K562 (cell line): ENCODE data around the gene OTUD5. TPM values are rescaled to one million over a fixed set of nuclear protein-coding genes. Genes with fewer than 3 reads are reported as not detected.

Source experiments
- ARID3A ChIP-seq: IDR thresholded peaks from 2 replicates; pipeline ENCODE4 v1.6.1; 2012; ENCODE audit warnings: low read depth, low read length, improper control_type of control experiment, borderline replicate concordance
- CBFB ChIP-seq: sonication (generic); formaldehyde crosslinking; IDR thresholded peaks from 2 replicates; pipeline ENCODE4 v1.4.0; 2020; ENCODE audit warnings: mild to moderate bottlenecking, missing genetic modification reagents
- CREBBP ChIP-seq: IDR thresholded peaks from one replicate; pipeline ENCODE4 v1.6.1; 2012; ENCODE audit warnings: low read depth, mild to moderate bottlenecking, control low read depth, inconsistent platforms, low read length
- E4F1 ChIP-seq: fragments of 250-450 bp; sonication (Bioruptor Pico); IDR thresholded peaks from 2 replicates; pipeline ENCODE4 v1.5.0; 2021; ENCODE audit warnings: mild to moderate bottlenecking, borderline replicate concordance
- ETV1 ChIP-seq: fragments of 450-650 bp; conservative IDR thresholded peaks from 2 replicates; pipeline ENCODE4 v1.6.1; 2016; ENCODE audit warnings: missing genetic modification characterization, control low read depth, low read depth, missing compliant biosample characterization
- HDAC1 ChIP-seq, 2 experiments: fragments of 450-650 bp; IDR thresholded peaks; 2 replicates each; pipeline ENCODE4 v1.6.1; 2016 to 2017; ENCODE audit warnings: inconsistent platforms in 1 of 2, mild to moderate bottlenecking in 1 of 2, moderate library complexity in 1 of 2
- HDAC3 ChIP-seq: fragments of 450-650 bp; IDR thresholded peaks from 2 replicates; pipeline ENCODE4 v1.6.1; 2018; ENCODE audit warnings: borderline replicate concordance, mild to moderate bottlenecking, moderate library complexity; ENCODE audit not compliant: partially characterized antibody
- KHSRP ChIP-seq: fragments of 450-650 bp; IDR thresholded peaks from 2 replicates; pipeline ENCODE4 v1.6.1; 2017
- L3MBTL2 ChIP-seq: fragments of 450-650 bp; IDR thresholded peaks from 2 replicates; pipeline ENCODE4 v1.6.1; 2016; ENCODE audit warnings: mild to moderate bottlenecking, moderate library complexity
- PATZ1 ChIP-seq: fragments of 250-450 bp; sonication (Bioruptor Pico); IDR thresholded peaks from 2 replicates; pipeline ENCODE4 v1.5.0; 2020; ENCODE audit warnings: mild to moderate bottlenecking, borderline replicate concordance
- PPARD ChIP-seq: fragments of 250-450 bp; sonication (Bioruptor Pico); IDR thresholded peaks from 2 replicates; pipeline ENCODE4 v1.8.0; 2022; ENCODE audit warnings: inconsistent platforms, mild to moderate bottlenecking, moderate library complexity
- U2AF2 ChIP-seq: fragments of 200-400 bp; formaldehyde crosslinking; optimal IDR thresholded peaks from 2 replicates; pipeline ENCODE3; 2017; ENCODE audit warnings: low read depth, mild to moderate bottlenecking, low read length
- USF1 ChIP-seq: sonication (generic); formaldehyde crosslinking; IDR thresholded peaks from 2 replicates; pipeline ENCODE4 v1.9.0; 2022; ENCODE audit warnings: mild to moderate bottlenecking, missing genetic modification reagents
- ZBTB9 ChIP-seq: fragments of 450-650 bp; formaldehyde crosslinking; IDR thresholded peaks from 2 replicates; pipeline ENCODE4 v1.4.0; 2020; ENCODE audit warnings: mild to moderate bottlenecking, moderate library complexity
- ZC3H8 ChIP-seq: fragments of 450-650 bp; IDR thresholded peaks from 2 replicates; pipeline ENCODE4 v1.6.1; 2017
- ZNF655 ChIP-seq: fragments of 250-450 bp; sonication (Bioruptor Pico); IDR thresholded peaks from 2 replicates; pipeline ENCODE4 v1.5.0; 2021
- polyA plus RNA-seq, 8 experiments: library from polyadenylated mRNA; depleted of rRNA in 4 of 8; stranded (reverse) in 5 of 8; unstranded in 3 of 8; fragments of >200 nt; fragmentation: Nextera tagmentation in 2 of 8; fragmentation: Illumina TruSeq in 1 of 8; extraction: Ambion mirVana in 2 of 8; extraction: Trizol in 1 of 8; gene quantifications; 2 replicates each; pipeline versions ENCODE4 v1.2.1 to v1.2.3, GENCODE V29; 2011 to 2014; ENCODE audit warnings: inconsistent platforms in 1 of 8, missing spikeins in 1 of 8
- total RNA-seq, 7 experiments: library from RNA; depleted of rRNA in 6 of 7; stranded (reverse); fragments of >200 nt in 6 of 7; fragmentation: Illumina TruSeq in 2 of 7; extraction: Trizol in 2 of 7; gene quantifications; 2 replicates each; pipeline versions ENCODE4 v1.2.1 to v1.2.3, GENCODE V29; 2011 to 2021; ENCODE audit warnings: low replicate concordance in 1 of 7

OTUD5 gene
- total and polyA plus RNA-seq, 9 of the 15 experiments (the other 6 are each of a cell fraction or from before 2014, with no cell fraction given), result 3.6 to 102 (median 59.0) TPM

GRCh38 chrX:48937054-48937907, 20.1 kb downstream of the OTUD5 start (continued):
- TF ChIP-seq E4F1 (CRISPR knock-in tag), result no peak
- no peak for TF ChIP-seq ZNF655 (CRISPR knock-in tag)
- no peak for TF ChIP-seq ARID3A
- TF ChIP-seq U2AF2, result no peak
- no peak for TF ChIP-seq ZC3H8
- no peak for TF ChIP-seq CREBBP
- TF ChIP-seq L3MBTL2, result 0 out of 2 replicates have a peak, but pooled peaks have one; percentile 26
- peak; percentile 76 for TF ChIP-seq HDAC3
- TF ChIP-seq ZBTB9 (CRISPR knock-in tag), result no peak; the same call in 1 of the 2 replicates
- no peak for TF ChIP-seq PATZ1 (CRISPR knock-in tag)
- no peak for TF ChIP-seq KHSRP
- TF ChIP-seq ETV1 (tag), result peak; percentile 92
- TF ChIP-seq USF1 (CRISPR knock-in tag), result peak; percentile 92
- peak; percentile 99 for TF ChIP-seq CBFB (CRISPR knock-in tag)
- no peak for TF ChIP-seq PPARD
- TF ChIP-seq HDAC1 (IDR thresholded peaks at IDR 0.05), result no peak; a peak in 2 of 4 replicates
